GM21447 (cell line): ENCODE results near the gene GLA.

Source experiments
- ATAC-seq: cut with Tn5 transposase; IDR thresholded peaks from one replicate; pipeline ENCODE4 v1.9.1; 2021; ENCODE audit not compliant: unreplicated experiment

GLA gene

GRCh38 chrX:101359966-101360365 is 47.8 kb downstream of the GLA start:
- ATAC-seq: no peak

DNA sequence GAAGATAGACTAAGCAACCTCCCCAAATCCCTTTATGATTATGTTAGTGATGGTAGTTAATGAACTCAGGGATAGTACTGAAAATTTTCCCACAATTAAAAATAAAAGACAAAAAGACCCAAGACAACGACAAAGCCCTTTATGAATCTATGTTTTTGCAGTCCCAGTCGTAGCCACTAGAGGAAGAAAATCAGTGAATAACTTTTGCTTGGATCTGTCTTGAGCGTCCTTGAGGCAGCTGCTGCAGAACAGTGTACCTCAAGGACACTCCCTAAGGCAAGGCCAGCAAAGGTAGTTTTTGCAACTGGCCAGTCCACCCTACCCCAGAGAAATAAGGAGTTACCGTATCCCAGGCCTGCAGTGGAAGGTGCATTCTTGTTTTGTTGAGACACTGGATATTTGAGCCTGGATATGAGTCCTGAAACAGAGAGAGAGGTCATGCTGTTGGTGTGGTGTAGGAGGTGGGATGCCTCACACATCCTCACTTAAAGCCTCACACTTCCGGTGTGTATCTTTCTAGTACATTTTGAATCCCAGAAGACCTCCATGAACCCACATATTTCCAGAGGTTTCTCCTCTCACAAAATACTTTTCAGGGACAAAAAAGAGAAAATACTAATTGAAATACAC is 50.4 kb downstream of the GLA start:
- no peak for ATAC-seq

GRCh38 chrX:101349193-101349562 is 58.5 kb downstream of the GLA start:
- no peak for ATAC-seq

- ATAC-seq: peak; percentile 97
Observed at GRCh38 chrX:101348452-101349192, 59.1 kb downstream of the GLA start, which contains the start of gene TIMM8A. Gene TIMM8A, minus strand, starts transcription at chrX:101348742. Its CDS starts 78 bp downstream, at chrX:101348664.

- peak; percentile 6 for ATAC-seq
Observed at GRCh38 chrX:101347859-101348451, 59.8 kb downstream of the GLA start.
